ENCODE measurements around the gene ITPA. TPM values are rescaled to one million over a fixed set of nuclear protein-coding genes. Genes with fewer than 3 reads are reported as not detected.
"Not testable (repeated sequence)": the region's sequence is repeated elsewhere in the genome, so short reads cannot be mapped to it uniquely, and the experiment has no call there.

Gene ITPA
- total RNA-seq, 1 experiment from 2014 or later = 42.5 TPM

- peaks cover 11% of the 10 kb centered on the region for H3K4me1 Mint-ChIP-seq (ENCODE audit: low read depth, unreplicated experiment)
- H3K36me3 Mint-ChIP-seq (ENCODE audit: insufficient read depth, unreplicated experiment) = peaks cover 16% of the 10 kb centered on the region
- peaks cover under 1% of the 10 kb centered on the region for H3K27me3 Mint-ChIP-seq (ENCODE audit: unreplicated experiment)
- no peak for DNase-seq
- CTCF ChIA-PET = no interaction called here
- H3K4me3 Mint-ChIP-seq (ENCODE audit: low read depth, unreplicated experiment) = no peak overlapping the region
- BruUV-seq (replicated peaks) = no TSS peak
- no peaks in the 10 kb centered on the region for H3K9me3 Mint-ChIP-seq (ENCODE audit: low read depth, unreplicated experiment)
- H3K27ac Mint-ChIP-seq (ENCODE audit: unreplicated experiment) = no peak overlapping the region
- intact Hi-C loops (cut with micrococcal nuclease; ENCODE audit: unreplicated experiment) = no loop called here
- TF ChIP-seq, protein P1, sequence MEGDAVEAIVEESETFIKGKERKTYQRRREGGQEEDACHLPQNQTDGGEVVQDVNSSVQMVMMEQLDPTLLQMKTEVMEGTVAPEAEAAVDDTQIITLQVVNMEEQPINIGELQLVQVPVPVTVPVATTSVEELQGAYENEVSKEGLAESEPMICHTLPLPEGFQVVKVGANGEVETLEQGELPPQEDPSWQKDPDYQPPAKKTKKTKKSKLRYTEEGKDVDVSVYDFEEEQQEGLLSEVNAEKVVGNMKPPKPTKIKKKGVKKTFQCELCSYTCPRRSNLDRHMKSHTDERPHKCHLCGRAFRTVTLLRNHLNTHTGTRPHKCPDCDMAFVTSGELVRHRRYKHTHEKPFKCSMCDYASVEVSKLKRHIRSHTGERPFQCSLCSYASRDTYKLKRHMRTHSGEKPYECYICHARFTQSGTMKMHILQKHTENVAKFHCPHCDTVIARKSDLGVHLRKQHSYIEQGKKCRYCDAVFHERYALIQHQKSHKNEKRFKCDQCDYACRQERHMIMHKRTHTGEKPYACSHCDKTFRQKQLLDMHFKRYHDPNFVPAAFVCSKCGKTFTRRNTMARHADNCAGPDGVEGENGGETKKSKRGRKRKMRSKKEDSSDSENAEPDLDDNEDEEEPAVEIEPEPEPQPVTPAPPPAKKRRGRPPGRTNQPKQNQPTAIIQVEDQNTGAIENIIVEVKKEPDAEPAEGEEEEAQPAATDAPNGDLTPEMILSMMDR (IDR thresholded peaks at IDR 0.05; ENCODE audit: unreplicated experiment) = no peak
These were observed 31.4 kb upstream of the ITPA start for GRCh38 chr20:3177746-3178485.

DNA sequence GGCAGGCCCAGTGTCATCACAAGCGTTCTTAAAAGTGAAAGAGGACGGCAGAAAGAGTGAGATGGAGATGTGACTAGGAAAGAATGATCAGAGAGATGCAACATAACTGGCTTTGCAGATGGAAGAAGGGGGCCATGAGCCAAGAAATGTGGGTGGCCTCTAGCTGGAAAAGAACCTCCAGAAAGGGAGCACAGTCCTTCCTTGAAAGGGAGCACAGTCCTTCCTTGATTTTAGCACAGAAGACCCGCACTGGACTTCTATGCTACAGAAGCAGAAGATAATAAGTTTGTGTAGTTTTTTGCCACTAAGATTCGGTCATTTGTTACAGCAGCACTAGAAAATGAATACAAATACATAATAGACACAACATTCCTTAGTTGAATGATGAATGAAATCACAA lies 29.0 kb upstream of the ITPA start:
- Mint-ChIP-seq H3K4me3 (ENCODE audit: low read depth, unreplicated experiment) (no peak overlapping the region), H3K9me3 (ENCODE audit: low read depth, unreplicated experiment) (no peaks in the 10 kb centered on the region), H3K36me3 (ENCODE audit: insufficient read depth, unreplicated experiment) (peaks cover 5% of the 10 kb centered on the region), H3K27ac (ENCODE audit: unreplicated experiment) (no peak overlapping the region), H3K27me3 (ENCODE audit: unreplicated experiment) (no peaks in the 10 kb centered on the region), H3K4me1 (ENCODE audit: low read depth, unreplicated experiment) (peaks cover 4% of the 10 kb centered on the region)
- BruUV-seq (replicated peaks) = no TSS peak
- CTCF ChIA-PET = no interaction called here
- intact Hi-C loops (cut with micrococcal nuclease; ENCODE audit: unreplicated experiment) = no loop called here
- DNase-seq = no peak
- TF ChIP-seq, protein P1 (IDR thresholded peaks at IDR 0.05; ENCODE audit: unreplicated experiment) = no peak

- no TSS peak for BruUV-seq (replicated peaks)
- no peaks in the 10 kb centered on the region for H3K4me1 Mint-ChIP-seq (ENCODE audit: low read depth, unreplicated experiment)
- TF ChIP-seq, protein P1 (IDR thresholded peaks at IDR 0.05; ENCODE audit: unreplicated experiment) = no peak
- CTCF ChIA-PET = no interaction called here
- no peaks in the 10 kb centered on the region for H3K27me3 Mint-ChIP-seq (ENCODE audit: unreplicated experiment)
- no peak overlapping the region for H3K4me3 Mint-ChIP-seq (ENCODE audit: low read depth, unreplicated experiment)
- no peak for DNase-seq
- no peak overlapping the region for H3K27ac Mint-ChIP-seq (ENCODE audit: unreplicated experiment)
- peaks cover 5% of the 10 kb centered on the region for H3K36me3 Mint-ChIP-seq (ENCODE audit: insufficient read depth, unreplicated experiment)
- H3K9me3 Mint-ChIP-seq (ENCODE audit: low read depth, unreplicated experiment) = no peaks in the 10 kb centered on the region
- intact Hi-C loops (cut with micrococcal nuclease; ENCODE audit: unreplicated experiment) = no loop called here
These were observed 28.0 kb upstream of the ITPA start for GRCh38 chr20:3181270-3181669.

DNA sequence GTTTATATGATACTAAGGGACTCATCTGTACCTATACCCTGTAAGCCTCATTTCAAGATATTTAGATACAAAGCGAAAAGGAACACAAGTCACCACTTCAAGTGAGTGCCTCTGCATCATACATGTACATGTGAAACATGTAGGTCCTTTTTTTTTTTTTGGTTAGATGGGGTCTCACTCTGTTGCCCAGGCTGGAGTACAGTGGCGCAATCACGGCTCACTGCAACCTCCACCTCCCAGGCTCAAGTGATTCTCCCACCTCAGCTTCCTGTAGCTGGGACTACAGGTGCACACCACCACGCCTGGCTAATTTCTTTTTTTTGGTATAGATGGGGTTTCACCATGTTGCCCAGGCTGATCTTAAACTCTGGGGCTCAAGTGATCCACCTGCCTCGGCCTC lies 26.9 kb upstream of the ITPA start:
- CTCF ChIA-PET; BruUV-seq (replicated peaks); H3K9me3 Mint-ChIP-seq (ENCODE audit: low read depth, unreplicated experiment); H3K4me3 Mint-ChIP-seq (ENCODE audit: low read depth, unreplicated experiment); H3K36me3 Mint-ChIP-seq (ENCODE audit: insufficient read depth, unreplicated experiment); DNase-seq; H3K27ac Mint-ChIP-seq (ENCODE audit: unreplicated experiment); intact Hi-C loops (cut with micrococcal nuclease; ENCODE audit: unreplicated experiment); H3K4me1 Mint-ChIP-seq (ENCODE audit: low read depth, unreplicated experiment); H3K27me3 Mint-ChIP-seq (ENCODE audit: unreplicated experiment): not testable (repeated sequence)

DNA sequence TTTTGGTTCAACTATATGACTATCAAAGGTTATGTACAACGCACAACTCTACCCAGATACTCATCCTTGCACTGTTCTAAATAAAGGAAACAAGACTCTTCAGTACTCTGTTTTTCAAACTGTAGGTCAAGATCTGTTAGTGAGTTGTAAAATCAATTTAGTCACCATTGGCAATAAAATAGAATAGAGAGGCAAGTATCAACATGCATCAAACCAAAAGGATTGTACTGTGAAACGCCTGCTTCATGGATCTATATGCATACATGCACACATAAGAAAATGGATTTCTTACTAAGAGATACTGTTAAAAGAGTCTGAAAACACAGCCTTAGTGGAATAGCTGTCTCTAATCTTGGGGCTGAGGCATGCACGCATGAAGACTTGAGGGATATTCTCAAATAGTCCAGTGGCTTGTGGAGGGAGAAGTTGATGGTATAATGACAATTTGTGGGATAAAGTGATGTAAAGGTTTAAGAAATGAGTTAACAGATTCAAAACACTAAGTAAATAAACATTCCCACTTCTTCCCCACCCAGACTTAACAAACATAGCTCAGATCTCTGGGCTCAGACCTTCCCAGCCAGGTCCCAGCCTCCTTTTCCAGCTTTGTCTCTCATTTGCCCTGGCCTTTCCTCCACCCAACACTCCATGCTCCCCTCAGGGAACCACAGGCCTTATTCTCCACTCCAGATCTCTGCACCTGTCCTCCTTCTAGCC lies 25.2 kb upstream of the ITPA start:
- Mint-ChIP-seq H3K4me3 (ENCODE audit: low read depth, unreplicated experiment) (no peak overlapping the region), H3K27ac (ENCODE audit: unreplicated experiment) (no peak overlapping the region), H3K27me3 (ENCODE audit: unreplicated experiment) (no peaks in the 10 kb centered on the region), H3K36me3 (ENCODE audit: insufficient read depth, unreplicated experiment) (peaks cover 5% of the 10 kb centered on the region), H3K9me3 (ENCODE audit: low read depth, unreplicated experiment) (no peaks in the 10 kb centered on the region), H3K4me1 (ENCODE audit: low read depth, unreplicated experiment) (no peaks in the 10 kb centered on the region)
- TF ChIP-seq, protein P1 (IDR thresholded peaks at IDR 0.05; ENCODE audit: unreplicated experiment) = no peak
- intact Hi-C loops (cut with micrococcal nuclease; ENCODE audit: unreplicated experiment) = no loop called here
- DNase-seq = no peak
- CTCF ChIA-PET = no interaction called here
- BruUV-seq (replicated peaks) = no TSS peak

DNA sequence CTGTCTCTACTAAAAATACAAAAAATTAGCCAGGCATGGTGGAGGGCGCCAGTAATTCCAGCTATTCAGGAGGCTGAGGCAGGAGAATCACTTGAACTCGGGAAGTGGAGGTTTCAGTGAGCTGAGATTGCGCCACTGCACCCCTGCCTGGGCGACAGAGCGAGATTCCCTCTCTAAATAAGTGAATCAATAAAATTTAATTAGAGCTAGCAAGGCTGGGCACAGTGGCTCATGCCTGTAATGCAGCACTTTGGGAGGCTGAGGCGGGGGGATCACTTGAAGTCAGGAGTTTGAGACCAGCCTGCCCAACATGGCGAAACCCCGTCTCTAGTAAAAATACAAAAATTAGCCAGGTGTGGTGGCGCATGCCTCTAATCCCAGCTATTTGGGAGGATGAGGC lies 21.4 kb upstream of the ITPA start:
- H3K9me3 Mint-ChIP-seq (ENCODE audit: low read depth, unreplicated experiment); DNase-seq; intact Hi-C loops (cut with micrococcal nuclease; ENCODE audit: unreplicated experiment); H3K4me1 Mint-ChIP-seq (ENCODE audit: low read depth, unreplicated experiment); H3K36me3 Mint-ChIP-seq (ENCODE audit: insufficient read depth, unreplicated experiment); H3K27me3 Mint-ChIP-seq (ENCODE audit: unreplicated experiment); H3K4me3 Mint-ChIP-seq (ENCODE audit: low read depth, unreplicated experiment); H3K27ac Mint-ChIP-seq (ENCODE audit: unreplicated experiment); BruUV-seq (replicated peaks); CTCF ChIA-PET: not testable (repeated sequence)

Data from Calu3 (cell line).